Ovary (tissue), 3 donors: Measurements from ENCODE around the gene NR2F1.

Experiments
- EP300 ChIP-seq: sonication (generic); formaldehyde crosslinking; IDR thresholded peaks from one replicate; pipeline ENCODE4 v1.6.1; 2017; ENCODE audit warnings: antibody characterized with exemption
- POLR2A ChIP-seq: fragments of 450-650 bp; IDR thresholded peaks from one replicate; pipeline ENCODE4 v1.6.1; 2017; ENCODE audit warnings: antibody characterized with exemption, mild to moderate bottlenecking, moderate library complexity
- TF ChIP-seq, protein P1 (sequence below), 3 donors: fragments of 450-650 bp in 2 of 3; fragments of 200-600 bp in 1 of 3; IDR thresholded peaks; one replicate each; pipeline versions ENCODE4 v1.5.1 to v1.8.0; 2016 to 2022; ENCODE audit warnings: antibody characterized with exemption in 3 of 3, mild to moderate bottlenecking in 1 of 3
- donor health status: DM: no; HTN: no; CAD: no.

DNA sequence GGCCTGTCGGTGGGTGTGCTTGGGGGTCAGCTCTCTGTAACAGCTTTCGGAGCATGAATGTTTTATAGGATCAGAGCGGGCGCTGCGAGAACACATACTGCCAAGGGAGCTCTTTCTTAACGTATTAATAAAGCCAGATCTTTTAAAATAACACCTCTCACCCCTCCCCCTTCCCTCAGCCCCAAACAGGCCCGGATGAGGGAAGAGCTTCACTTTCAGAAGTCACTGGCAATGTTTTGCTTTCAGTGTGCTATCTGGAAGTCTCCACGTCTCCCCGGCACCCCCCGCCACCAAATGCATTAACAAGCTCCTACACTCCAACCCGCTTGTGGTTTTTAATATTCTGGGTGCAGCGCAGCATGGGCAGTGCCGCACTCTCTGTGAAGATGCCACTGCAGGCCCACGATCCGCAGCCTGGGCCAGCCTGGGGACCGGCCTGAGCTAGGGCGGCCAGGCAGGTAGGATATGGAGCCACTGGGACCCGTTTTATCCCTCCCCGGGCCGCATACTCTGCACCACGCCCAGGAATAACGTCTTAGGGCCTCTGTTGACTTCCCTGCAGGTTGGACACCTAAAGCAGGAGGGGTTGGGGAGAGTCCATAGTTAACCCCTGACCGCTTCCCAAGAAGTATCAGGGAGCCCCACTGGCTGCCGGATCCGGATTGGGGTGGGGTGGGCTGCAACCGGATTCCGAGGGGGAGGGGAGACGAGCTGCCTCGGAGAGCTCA, 12.6 kb downstream of the NR2F1 start:
- no peak for TF ChIP-seq POLR2A
- TF ChIP-seq, protein P1, sequence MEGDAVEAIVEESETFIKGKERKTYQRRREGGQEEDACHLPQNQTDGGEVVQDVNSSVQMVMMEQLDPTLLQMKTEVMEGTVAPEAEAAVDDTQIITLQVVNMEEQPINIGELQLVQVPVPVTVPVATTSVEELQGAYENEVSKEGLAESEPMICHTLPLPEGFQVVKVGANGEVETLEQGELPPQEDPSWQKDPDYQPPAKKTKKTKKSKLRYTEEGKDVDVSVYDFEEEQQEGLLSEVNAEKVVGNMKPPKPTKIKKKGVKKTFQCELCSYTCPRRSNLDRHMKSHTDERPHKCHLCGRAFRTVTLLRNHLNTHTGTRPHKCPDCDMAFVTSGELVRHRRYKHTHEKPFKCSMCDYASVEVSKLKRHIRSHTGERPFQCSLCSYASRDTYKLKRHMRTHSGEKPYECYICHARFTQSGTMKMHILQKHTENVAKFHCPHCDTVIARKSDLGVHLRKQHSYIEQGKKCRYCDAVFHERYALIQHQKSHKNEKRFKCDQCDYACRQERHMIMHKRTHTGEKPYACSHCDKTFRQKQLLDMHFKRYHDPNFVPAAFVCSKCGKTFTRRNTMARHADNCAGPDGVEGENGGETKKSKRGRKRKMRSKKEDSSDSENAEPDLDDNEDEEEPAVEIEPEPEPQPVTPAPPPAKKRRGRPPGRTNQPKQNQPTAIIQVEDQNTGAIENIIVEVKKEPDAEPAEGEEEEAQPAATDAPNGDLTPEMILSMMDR (IDR thresholded peaks at IDR 0.05), result no peak
- TF ChIP-seq EP300, result no peak
